ENCODE results near the gene CAPNS1.

CAPNS1 gene

DNA sequence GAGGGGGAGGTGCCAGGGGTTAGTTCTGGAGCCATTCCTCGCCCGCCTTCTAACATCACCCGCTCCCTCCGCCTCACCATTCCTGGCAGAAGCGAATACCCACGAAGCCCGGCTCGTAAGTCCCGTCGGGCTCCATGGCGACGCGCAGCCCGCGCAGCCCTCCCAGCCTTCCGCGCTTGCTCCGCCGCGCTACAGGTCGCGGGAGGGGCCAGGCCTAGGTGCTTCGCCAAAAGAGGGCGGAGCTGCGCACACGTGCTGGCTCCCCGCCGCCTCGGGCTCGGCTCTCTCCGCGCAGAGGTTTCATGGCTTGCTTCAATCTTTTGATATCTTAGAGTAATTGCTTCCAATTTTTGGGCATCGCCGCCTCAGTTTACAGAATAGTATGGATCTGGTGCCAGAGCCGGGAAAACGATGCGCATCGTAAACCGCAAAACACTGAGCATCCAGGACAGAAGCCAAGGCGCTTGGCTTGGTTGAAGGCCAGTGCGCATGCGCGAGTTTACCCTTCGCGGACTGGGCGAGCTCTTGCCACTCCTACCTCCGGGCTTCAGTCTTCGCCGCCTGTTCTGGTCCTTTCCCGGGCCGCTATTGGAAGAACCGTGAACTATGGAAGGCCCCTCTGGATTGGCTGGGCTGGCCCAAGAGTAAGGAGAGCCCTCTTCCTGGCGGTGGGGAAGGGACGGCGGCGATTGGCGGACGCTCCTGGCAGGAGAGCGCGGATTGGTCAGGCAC is 25.0 kb upstream of the CAPNS1 start, which contains the start of gene POLR2I:
Gene POLR2I, minus strand, starts transcription at position 155 of the 732 bp plus-strand sequence. Its CDS starts 19 bp downstream, at position 136.
- peak; percentile 98 for DNase-seq (ENCODE audit: low read depth, low spot score)
- peaks cover 43% of the 10 kb centered on the region for H3K36me3 ChIP-seq (ENCODE audit: insufficient read depth, insufficient read length, low read length)
- TF ChIP-seq SUZ12 (IDR thresholded peaks at IDR 0.05; ENCODE audit: extremely low read depth, insufficient read depth, insufficient read length) (no peak), YY1 (IDR thresholded peaks at IDR 0.05; ENCODE audit: insufficient read depth, insufficient read length) (no peak), ZNF274 (IDR thresholded peaks at IDR 0.05; ENCODE audit: low read depth, low read length) (no peak)
- H3K9me3 ChIP-seq (ENCODE audit: insufficient read depth, low read length), result no peaks in the 10 kb centered on the region
- no peaks in the 10 kb centered on the region for H3K27me3 ChIP-seq (ENCODE audit: insufficient read depth, insufficient read length)
- peak within 1 kb of the TSS; percentile 91 for H3K9ac ChIP-seq (ENCODE audit: insufficient read length, low read depth)
- H3K4me3 ChIP-seq (ENCODE audit: insufficient read length, low read depth), result peak within 1 kb of the TSS; percentile 78
- H3K4me1 ChIP-seq (ENCODE audit: insufficient read depth, insufficient read length), result peaks cover 26% of the 10 kb centered on the region

DNA sequence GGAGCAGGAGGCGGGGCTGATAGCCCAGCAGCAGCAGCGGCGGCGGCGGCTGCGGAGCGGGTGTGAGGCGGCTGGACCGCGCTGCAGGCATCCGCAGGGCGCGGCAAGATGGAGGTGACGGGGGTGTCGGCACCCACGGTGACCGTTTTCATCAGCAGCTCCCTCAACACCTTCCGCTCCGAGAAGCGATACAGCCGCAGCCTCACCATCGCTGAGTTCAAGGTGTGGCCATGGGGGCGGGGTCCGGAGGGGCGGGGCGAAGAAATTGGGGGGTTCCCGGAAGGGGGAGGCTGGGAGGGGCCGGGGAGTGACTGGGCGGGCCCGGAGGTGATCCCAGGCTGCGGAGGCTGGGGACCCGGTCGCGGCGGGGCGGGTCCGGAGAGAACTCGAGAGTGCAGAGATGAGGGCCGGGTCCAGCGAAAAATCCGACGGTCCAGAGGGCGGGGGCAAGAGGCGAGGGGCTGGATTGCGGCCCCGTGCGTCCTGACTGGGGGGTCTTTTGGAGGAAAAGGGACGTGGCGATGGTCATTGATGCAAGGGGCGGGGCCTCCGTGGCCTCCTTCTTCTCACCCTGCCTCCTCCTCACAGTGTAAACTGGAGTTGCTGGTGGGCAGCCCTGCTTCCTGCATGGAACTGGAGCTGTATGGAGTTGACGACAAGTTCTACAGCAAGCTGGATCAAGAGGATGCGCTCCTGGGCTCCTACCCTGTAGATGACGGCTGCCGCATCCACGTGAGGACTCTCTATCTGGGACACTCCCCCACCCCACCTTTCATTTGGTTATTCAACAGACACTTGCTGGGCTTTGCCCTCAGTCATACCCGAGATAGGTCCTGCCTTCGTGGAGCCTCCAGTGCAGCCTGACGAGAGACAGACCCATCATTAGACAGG is 24.2 kb upstream of the CAPNS1 start, which contains the start of gene TBCB:
Gene TBCB, plus strand, starts transcription at position 16 of the 891 bp plus-strand sequence. Its CDS starts 93 bp downstream, at position 109.
- Histone ChIP-seq H3K9ac (ENCODE audit: insufficient read length, low read depth) (peak within 1 kb of the TSS; percentile 91), H3K4me3 (ENCODE audit: insufficient read length, low read depth) (peak within 1 kb of the TSS; percentile 78), H3K4me1 (ENCODE audit: insufficient read depth, insufficient read length) (peaks cover 30% of the 10 kb centered on the region), H3K9me3 (ENCODE audit: insufficient read depth, low read length) (no peaks in the 10 kb centered on the region), H3K36me3 (ENCODE audit: insufficient read depth, insufficient read length, low read length) (peaks cover 46% of the 10 kb centered on the region), H3K27me3 (ENCODE audit: insufficient read depth, insufficient read length) (no peaks in the 10 kb centered on the region)
- TF ChIP-seq ZNF274 (IDR thresholded peaks at IDR 0.05; ENCODE audit: low read depth, low read length), result no peak
- no peak for TF ChIP-seq YY1 (IDR thresholded peaks at IDR 0.05; ENCODE audit: insufficient read depth, insufficient read length)
- TF ChIP-seq SUZ12 (IDR thresholded peaks at IDR 0.05; ENCODE audit: extremely low read depth, insufficient read depth, insufficient read length), result no peak
- DNase-seq (ENCODE audit: low read depth, low spot score), result no peak

DNA sequence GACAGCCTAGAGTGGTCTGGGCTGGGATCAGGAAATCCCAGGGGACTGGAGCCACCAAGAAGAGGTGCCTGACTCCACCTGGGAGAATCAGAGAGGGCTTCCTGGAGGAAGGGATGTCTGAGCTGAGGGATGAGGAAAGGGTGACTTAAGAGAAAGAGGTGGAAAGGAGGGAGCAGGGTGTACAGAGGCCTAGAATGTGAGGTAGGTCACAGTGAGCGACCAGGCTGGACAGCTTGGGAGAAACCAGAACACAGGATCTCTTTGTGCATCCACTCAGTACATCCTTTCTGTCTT is 23.6 kb upstream of the CAPNS1 start:
- peaks cover 28% of the 10 kb centered on the region for H3K4me1 ChIP-seq (ENCODE audit: insufficient read depth, insufficient read length)
- H3K27me3 ChIP-seq (ENCODE audit: insufficient read depth, insufficient read length), result no peaks in the 10 kb centered on the region
- peak overlapping the region; percentile 78 for H3K4me3 ChIP-seq (ENCODE audit: insufficient read length, low read depth)
- no peak for DNase-seq (ENCODE audit: low read depth, low spot score)
- peaks cover 47% of the 10 kb centered on the region for H3K36me3 ChIP-seq (ENCODE audit: insufficient read depth, insufficient read length, low read length)
- H3K9me3 ChIP-seq (ENCODE audit: insufficient read depth, low read length), result no peaks in the 10 kb centered on the region
- peak overlapping the region; percentile 76 for H3K9ac ChIP-seq (ENCODE audit: insufficient read length, low read depth)
- TF ChIP-seq SUZ12 (IDR thresholded peaks at IDR 0.05; ENCODE audit: extremely low read depth, insufficient read depth, insufficient read length), result no peak
- TF ChIP-seq ZNF274 (IDR thresholded peaks at IDR 0.05; ENCODE audit: low read depth, low read length), result no peak
- TF ChIP-seq YY1 (IDR thresholded peaks at IDR 0.05; ENCODE audit: insufficient read depth, insufficient read length), result no peak

DNA sequence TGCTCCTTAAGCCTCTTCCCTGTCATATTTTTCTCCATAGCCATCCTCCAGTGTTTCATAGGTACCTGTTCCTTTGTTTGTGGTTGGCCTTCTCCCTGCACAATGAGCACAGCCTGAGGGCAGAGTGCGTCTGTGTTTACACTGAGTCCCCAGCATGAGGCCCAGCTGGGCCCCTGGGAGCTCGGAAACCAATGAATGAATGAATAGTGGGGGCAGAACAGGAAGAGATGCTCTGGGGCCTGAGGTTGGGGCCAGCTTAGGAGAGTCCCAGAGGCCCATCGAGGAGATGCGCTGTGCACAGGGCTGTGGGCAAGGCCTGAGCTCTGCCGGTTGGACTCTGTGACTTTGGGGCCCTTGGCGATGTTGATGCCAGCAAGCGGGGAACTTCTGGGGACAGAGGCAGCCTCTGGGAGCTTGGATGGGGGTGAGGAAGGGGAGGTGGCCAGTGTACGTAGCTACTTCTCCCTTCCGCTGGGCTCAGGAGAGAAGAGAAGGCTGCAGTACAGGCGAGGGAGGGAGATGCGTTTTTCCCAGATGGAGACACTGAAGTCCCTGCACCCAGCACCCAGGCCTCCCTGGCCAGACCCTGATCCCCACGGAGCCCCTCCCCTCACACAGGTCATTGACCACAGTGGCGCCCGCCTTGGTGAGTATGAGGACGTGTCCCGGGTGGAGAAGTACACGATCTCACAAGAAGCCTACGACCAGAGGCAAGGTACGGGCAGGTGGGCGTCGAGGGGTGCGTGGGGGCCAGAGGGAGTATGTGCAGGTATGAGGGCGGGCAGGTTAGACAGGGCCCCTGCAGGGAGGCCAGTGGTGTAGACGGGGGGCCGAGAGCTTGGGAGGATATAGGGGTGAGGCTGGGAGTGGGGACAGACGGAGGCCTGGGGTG is 19.5 kb upstream of the CAPNS1 start:
- DNase-seq (ENCODE audit: low read depth, low spot score), result no peak
- Histone ChIP-seq H3K36me3 (ENCODE audit: insufficient read depth, insufficient read length, low read length) (peaks cover 62% of the 10 kb centered on the region), H3K9ac (ENCODE audit: insufficient read length, low read depth) (peak overlapping the region; percentile 53), H3K27me3 (ENCODE audit: insufficient read depth, insufficient read length) (no peaks in the 10 kb centered on the region), H3K4me3 (ENCODE audit: insufficient read length, low read depth) (no peak overlapping the region), H3K9me3 (ENCODE audit: insufficient read depth, low read length) (no peaks in the 10 kb centered on the region), H3K4me1 (ENCODE audit: insufficient read depth, insufficient read length) (peaks cover 25% of the 10 kb centered on the region)
- TF ChIP-seq YY1 (IDR thresholded peaks at IDR 0.05; ENCODE audit: insufficient read depth, insufficient read length) (no peak), ZNF274 (IDR thresholded peaks at IDR 0.05; ENCODE audit: low read depth, low read length) (no peak), SUZ12 (IDR thresholded peaks at IDR 0.05; ENCODE audit: extremely low read depth, insufficient read depth, insufficient read length) (no peak)

DNA sequence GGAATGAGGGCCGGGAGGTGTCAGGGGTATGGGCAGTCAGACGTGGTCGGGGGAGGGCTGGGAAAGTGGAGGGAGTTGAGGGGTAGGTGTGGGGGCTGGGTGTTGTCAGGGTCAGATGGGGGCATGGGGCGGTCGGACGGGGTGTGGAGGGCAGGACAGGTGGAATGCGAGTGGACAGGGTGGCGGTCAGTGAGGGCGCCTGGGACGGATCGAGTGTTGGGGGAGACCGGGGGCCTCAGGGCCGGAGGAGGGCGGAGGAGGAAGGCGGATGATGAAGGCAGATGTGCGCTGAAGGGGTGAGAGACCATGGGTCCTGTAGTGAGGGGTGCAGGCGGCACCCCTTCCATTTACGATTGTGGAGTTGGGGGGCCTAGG is 18.9 kb upstream of the CAPNS1 start:
- no peaks in the 10 kb centered on the region for H3K27me3 ChIP-seq (ENCODE audit: insufficient read depth, insufficient read length)
- H3K9ac ChIP-seq (ENCODE audit: insufficient read length, low read depth), result no peak overlapping the region
- peaks cover 23% of the 10 kb centered on the region for H3K4me1 ChIP-seq (ENCODE audit: insufficient read depth, insufficient read length)
- TF ChIP-seq SUZ12 (IDR thresholded peaks at IDR 0.05; ENCODE audit: extremely low read depth, insufficient read depth, insufficient read length), result no peak
- no peak for TF ChIP-seq YY1 (IDR thresholded peaks at IDR 0.05; ENCODE audit: insufficient read depth, insufficient read length)
- no peak for TF ChIP-seq ZNF274 (IDR thresholded peaks at IDR 0.05; ENCODE audit: low read depth, low read length)
- H3K36me3 ChIP-seq (ENCODE audit: insufficient read depth, insufficient read length, low read length), result peaks cover 68% of the 10 kb centered on the region
- DNase-seq (ENCODE audit: low read depth, low spot score), result no peak
- H3K9me3 ChIP-seq (ENCODE audit: insufficient read depth, low read length), result no peaks in the 10 kb centered on the region
- H3K4me3 ChIP-seq (ENCODE audit: insufficient read length, low read depth), result no peak overlapping the region

DNA sequence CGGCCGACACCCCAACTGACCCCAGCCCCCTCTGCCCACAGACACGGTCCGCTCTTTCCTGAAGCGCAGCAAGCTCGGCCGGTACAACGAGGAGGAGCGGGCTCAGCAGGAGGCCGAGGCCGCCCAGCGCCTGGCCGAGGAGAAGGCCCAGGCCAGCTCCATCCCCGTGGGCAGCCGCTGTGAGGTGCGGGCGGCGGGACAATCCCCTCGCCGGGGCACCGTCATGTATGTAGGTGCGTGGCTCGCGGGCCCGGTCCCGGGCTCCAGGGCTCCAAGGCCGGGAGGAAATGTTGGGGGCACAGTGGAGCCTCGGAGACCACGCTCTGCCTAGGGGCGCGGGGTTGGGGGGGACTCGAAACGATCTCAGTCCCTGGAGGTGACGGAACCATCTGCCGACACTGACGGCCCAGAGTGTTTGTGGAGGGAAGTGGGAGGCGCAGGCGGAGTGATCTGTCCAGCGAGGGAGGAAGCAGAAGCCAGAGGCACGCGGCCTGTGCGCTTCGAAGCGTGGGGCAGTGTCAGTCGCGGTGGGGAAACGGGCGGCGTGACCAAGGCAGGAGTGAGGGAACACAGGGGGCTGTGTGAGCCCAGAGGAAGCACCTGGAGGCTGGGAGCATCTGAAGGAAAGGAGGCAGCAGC is 18.3 kb upstream of the CAPNS1 start:
- Histone ChIP-seq H3K36me3 (ENCODE audit: insufficient read depth, insufficient read length, low read length) (peaks cover 63% of the 10 kb centered on the region), H3K9me3 (ENCODE audit: insufficient read depth, low read length) (no peaks in the 10 kb centered on the region), H3K4me3 (ENCODE audit: insufficient read length, low read depth) (no peak overlapping the region), H3K9ac (ENCODE audit: insufficient read length, low read depth) (no peak overlapping the region), H3K27me3 (ENCODE audit: insufficient read depth, insufficient read length) (no peaks in the 10 kb centered on the region), H3K4me1 (ENCODE audit: insufficient read depth, insufficient read length) (peaks cover 19% of the 10 kb centered on the region)
- TF ChIP-seq ZNF274 (IDR thresholded peaks at IDR 0.05; ENCODE audit: low read depth, low read length) (no peak), SUZ12 (IDR thresholded peaks at IDR 0.05; ENCODE audit: extremely low read depth, insufficient read depth, insufficient read length) (no peak), YY1 (IDR thresholded peaks at IDR 0.05; ENCODE audit: insufficient read depth, insufficient read length) (no peak)
- no peak for DNase-seq (ENCODE audit: low read depth, low spot score)
